Measurements from ENCODE around the gene CCNF. TPM values are rescaled to one million over a fixed set of nuclear protein-coding genes. Genes with fewer than 3 reads are reported as not detected.
A peak's percentile ranks its signal among the peaks of the same experiment; 100 is the strongest.

Gene CCNF
- total and polyA plus RNA-seq, 9 of the 15 experiments (the other 6 are each of a cell fraction or from before 2014, with no cell fraction given) = 4.1 to 70.1 (median 29.5) TPM

- TF ChIP-seq E2F4 (CRISPR knock-in tag; IDR thresholded peaks at IDR 0.05; ENCODE audit: low read depth) (peak; percentile 53; the same call in 1 of the 2 replicates), E2F6 (IDR thresholded peaks at IDR 0.05; ENCODE audit: borderline replicate concordance in 1 of 2, extremely low read depth in 1 of 2, insufficient read depth in 1 of 2, insufficient read length in 1 of 2, low read depth in 1 of 2, low read length in 1 of 2, poor library complexity in 1 of 2, severe bottlenecking in 1 of 2) (peak in 1 of 2 experiments; percentile 87), POLR2AphosphoS5 (IDR thresholded peaks at IDR 0.05; ENCODE audit: control insufficient read depth, insufficient read depth, low read depth, low read length) (peak; percentile 34; the same call in 1 of the 2 replicates), TEAD1 (CRISPR knock-in tag; IDR thresholded peaks at IDR 0.05) (peak in 1 of 2 experiments; percentile 49; a peak in 1 of 4 replicates), HDAC2 (IDR thresholded peaks at IDR 0.05) (no peak), ZNF511 (CRISPR knock-in tag; IDR thresholded peaks at IDR 0.05) (0 out of 2 replicates have a peak, but pooled peaks have one; percentile 25), ZNF395 (CRISPR knock-in tag; IDR thresholded peaks at IDR 0.05) (peak; percentile 65; the same call in 1 of the 2 replicates), POLR2B (IDR thresholded peaks at IDR 0.05; ENCODE audit: low read depth, partially characterized antibody) (peak; percentile 6), MNT (conservative IDR thresholded peaks at IDR 0.05) (peak in 1 of 2 experiments; percentile 79), ZBTB11 (CRISPR knock-in tag; IDR thresholded peaks at IDR 0.05) (peak in 1 of 3 experiments; percentile 62; a peak in 2 of 6 replicates), KDM5B (IDR thresholded peaks at IDR 0.05; ENCODE audit: insufficient replicate concordance, low read depth, low read length) (peak; percentile 61), NEUROD1 (IDR thresholded peaks at IDR 0.05; ENCODE audit: borderline replicate concordance, low read depth, low read length, partially characterized antibody) (peak; percentile 77), CBFA2T3 (IDR thresholded peaks at IDR 0.05) (no peak)
Observed at GRCh38 chr16:2429034-2429770, at the start of gene CCNF (continued).

All from K562 (cell line).